Activated CD8-positive, alpha-beta memory T cell treated with anti-CD3 and anti-CD28 coated beads, Interleukin-2, amount 50 U/mL, for 1 hour (primary cell): ENCODE measurements around the gene ABHD17C.
"Not testable (repeated sequence)": the region's sequence is repeated elsewhere in the genome, so short reads cannot be mapped to it uniquely, and the experiment has no call there.

ENCODE experiments used
- DNase-seq: peaks from one replicate; pipeline ENCODE4 v3.0.0-alpha.2; 2020; ENCODE audit errors: extremely low read depth

The ABHD17C gene

GRCh38 chr15:80730926-80731325 is 35.8 kb downstream of the ABHD17C start:
- DNase-seq: no peak

DNA sequence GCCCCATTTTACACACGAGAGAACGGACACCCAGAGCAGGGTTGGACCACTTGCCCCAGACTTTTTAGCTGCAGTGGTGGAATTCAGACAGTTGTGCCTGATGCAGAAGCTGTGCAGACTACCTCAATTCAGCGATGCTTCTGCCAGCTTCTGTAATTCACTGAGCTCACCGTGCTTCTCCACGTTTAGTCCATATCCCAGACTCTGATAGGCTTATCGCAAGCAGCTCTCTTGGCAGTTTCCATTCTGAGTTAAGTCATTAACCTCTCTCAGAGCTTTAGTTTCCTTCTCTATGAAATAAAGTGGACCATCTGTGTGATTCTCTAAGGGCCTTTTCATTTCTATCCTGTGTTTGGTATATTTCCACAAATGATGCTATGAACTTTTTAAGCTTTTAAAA is 37.1 kb downstream of the ABHD17C start:
- DNase-seq: no peak

DNA sequence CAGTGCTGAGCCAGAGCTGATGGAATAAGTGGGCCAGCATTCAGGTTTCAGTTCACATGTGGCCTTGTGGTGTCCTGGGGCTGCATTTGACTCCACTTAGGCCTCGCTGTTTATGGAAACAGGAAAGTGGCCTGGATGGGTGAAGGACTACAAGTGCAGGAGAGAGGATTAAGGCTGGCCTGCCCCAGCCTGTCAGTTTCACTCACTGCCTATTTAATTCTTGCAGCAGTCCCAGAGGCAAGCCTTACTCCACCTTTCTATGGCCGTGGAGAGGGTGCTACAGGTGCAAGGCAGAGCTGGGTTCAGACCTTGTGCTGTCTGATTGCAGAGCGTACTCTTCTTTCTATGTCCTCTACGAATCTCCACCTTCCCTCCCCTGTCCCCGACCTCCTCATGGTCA is 37.7 kb downstream of the ABHD17C start:
- no peak for DNase-seq

DNA sequence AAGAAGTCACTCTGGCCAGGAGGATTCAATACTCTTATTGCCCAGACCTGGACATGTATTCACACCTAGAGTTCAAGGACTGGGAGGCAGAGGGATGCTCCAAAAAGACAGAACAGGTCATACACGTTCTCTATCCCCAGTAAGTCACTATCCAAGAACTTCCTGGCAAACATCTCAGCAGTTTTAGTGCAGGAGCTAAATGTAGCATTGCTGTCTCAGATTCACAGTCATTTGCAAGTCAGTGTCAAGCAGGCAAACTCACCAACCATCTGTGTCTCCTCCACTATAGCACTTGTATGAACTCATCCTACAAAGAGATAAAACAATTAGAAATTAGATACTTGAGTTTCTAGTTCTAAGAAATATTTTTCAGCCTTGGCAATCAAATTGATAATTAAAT is 38.4 kb downstream of the ABHD17C start:
- no peak for DNase-seq

GRCh38 chr15:80735344-80735743 is 40.2 kb downstream of the ABHD17C start:
- no peak for DNase-seq

GRCh38 chr15:80736560-80736959 is 41.5 kb downstream of the ABHD17C start:
- DNase-seq: no peak

- no peak for DNase-seq
Observed at GRCh38 chr15:80739919-80740318, 44.8 kb downstream of the ABHD17C start.

DNA sequence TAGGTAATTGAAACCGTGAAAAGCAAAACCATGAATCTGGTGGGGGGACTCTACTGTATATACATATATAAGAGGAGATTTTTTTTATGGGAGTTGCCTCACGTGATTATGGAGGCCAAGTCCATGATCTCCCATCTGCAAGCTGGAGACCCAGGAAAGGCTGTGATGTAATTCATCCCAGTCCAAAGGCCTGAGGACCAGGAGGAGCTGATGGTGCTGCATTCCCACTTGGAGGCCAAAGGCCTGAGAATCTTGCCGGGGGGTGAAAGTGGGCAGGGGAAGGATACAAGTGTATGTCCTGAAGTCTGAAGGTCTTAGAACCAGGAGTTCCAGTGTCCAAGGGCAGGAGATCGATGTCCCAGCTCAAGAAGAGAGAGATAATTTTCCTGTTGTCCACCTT is 47.0 kb downstream of the ABHD17C start:
- DNase-seq: no peak

DNA sequence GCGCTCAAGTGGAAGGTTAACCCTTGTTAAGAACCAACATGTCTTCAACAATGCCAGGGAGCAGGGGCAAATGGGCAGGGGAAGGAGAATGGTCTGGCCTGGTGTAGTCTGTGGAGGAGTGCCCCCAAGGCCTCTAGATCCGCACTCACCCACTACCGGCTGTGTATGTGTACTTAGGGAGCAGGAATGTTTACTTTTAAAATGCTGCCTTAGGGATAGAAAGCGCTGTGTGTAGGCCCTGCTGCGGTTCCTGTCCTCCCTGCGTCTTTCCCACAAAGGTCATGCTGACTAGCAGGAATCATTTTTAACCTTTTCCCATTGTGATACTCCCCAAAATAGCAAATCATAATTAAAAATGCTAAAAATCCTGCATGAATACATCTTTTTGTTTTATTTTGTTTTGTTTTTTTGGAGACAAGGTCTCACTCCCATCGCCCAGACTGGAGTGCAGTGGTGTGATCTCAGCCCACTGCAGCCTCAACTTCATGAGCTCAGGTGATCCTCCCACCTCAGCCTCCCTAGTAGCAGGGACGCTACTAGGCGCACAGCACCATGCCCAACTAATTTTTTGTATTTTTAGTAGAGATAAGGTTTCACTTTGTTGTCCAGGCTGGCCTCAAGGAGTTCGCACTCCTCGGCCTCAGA is 48.2 kb downstream of the ABHD17C start:
- DNase-seq: no peak

DNA sequence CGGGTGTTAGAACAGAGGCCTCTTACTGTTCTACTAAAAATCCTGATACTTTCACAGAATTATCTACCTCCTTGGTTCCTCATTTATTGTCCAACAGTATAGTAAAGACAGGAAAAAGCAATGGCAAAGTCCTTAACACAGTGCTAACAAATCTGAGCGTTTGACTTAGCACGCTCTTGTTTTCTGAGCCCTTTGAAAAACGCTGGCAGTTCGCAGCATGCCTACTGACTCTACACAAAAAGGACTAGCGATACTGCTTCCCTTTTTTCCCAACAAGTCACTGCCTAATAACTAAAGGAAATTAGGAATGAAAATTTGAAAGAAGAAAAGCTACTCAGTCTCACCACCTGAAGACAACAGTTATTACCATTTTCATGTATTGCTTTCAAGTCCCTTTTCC is 49.3 kb downstream of the ABHD17C start:
- DNase-seq: no peak

GRCh38 chr15:80744826-80745225 is 49.7 kb downstream of the ABHD17C start:
- DNase-seq: no peak

DNA sequence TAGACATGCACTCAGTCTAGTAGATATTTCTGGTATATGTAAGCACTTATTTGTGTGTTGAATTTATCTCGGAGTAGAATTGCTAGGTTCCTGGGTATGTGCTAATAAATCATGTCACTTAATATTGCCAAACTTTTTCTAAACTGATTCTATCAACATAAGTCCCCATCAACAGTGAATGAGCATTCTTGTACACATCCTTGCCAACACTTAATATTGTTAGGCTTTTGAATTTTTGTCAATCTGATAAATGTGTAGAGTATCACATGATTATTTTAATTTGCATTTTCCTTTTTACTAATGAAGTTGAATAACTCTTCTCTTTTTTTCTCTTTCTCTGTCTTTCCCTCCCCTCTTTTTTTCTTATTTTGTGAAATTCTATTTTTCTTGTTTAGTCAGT is 50.8 kb downstream of the ABHD17C start:
- DNase-seq: no peak

- DNase-seq: no peak
Observed at GRCh38 chr15:80747317-80748053, 52.4 kb downstream of the ABHD17C start.

GRCh38 chr15:80749589-80749988 is 54.5 kb downstream of the ABHD17C start:
- DNase-seq: no peak

DNA sequence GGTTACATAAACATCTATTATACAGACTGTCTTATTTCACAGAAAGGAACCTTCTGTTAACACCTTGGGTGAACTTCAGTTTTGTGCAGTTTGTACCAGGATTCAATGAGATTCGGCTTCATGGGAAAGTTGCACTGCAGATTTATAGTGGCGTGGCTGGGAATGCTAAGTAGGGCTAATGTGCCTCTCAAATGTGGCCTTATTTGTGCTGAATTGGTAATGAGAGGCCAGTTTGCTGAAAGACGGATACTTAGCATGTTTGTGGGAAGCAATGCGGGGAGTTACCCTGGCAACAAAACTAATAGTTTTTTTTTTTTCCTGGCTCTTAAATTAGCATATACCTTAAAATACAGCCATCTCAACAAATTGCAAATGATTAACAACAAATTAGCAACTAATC is 55.5 kb downstream of the ABHD17C start:
- no peak for DNase-seq

GRCh38 chr15:80752204-80752603 is 57.1 kb downstream of the ABHD17C start:
- DNase-seq: no peak

DNA sequence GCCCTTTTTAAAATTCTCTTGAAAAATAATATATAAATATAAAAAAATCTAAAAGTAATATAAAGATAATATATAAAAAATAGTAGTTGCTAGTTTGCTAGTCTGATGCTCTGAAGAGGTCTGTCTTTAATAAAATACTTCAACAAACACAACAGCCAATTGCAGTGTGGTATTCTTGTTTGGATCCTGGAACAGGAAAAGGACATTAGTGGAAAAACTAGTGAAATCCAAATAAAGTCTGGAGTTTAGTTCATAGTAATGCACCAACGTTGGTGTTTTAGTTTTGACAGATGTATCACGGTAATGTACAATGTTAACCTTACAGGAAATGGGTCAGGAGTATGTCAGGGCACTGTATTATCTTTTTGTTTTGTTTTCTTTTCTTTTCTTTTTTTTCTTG is 58.1 kb downstream of the ABHD17C start:
- DNase-seq: no peak

DNA sequence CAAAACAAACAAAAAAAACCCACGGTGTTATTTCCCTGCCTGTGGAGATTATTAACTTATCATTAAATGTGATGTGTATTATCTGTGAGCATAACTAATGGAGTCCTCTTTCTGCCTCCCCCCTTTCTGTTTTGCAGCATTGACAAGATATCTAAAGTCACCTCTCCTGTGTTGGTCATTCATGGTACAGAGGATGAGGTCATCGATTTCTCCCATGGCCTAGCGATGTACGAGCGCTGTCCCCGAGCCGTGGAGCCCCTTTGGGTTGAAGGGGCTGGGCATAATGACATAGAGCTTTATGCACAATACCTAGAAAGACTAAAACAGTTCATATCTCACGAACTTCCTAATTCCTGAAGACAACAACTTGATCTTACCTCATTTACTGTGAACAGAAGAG is 58.9 kb downstream of the ABHD17C start:
- no peak for DNase-seq

DNA sequence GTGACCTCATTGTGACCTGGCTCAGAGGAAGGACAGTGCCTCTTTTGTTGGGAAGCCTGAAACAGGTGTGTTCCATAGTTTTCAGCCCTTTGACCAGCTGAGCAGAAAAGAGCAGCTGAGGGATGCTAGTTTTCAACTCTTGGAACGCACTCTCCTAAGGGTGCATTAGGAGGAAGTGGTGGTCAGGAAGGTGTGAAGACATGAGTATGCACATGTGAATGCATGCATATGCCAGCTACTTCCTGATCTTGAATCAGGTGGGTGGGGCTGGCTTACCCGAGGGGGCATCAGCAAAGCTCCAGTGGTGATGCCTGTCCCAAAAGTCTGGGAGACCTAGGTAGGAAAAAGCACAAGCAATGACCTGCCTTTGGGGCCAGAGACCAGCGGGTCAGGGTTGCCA is 60.8 kb downstream of the ABHD17C start:
- DNase-seq: no peak

DNA sequence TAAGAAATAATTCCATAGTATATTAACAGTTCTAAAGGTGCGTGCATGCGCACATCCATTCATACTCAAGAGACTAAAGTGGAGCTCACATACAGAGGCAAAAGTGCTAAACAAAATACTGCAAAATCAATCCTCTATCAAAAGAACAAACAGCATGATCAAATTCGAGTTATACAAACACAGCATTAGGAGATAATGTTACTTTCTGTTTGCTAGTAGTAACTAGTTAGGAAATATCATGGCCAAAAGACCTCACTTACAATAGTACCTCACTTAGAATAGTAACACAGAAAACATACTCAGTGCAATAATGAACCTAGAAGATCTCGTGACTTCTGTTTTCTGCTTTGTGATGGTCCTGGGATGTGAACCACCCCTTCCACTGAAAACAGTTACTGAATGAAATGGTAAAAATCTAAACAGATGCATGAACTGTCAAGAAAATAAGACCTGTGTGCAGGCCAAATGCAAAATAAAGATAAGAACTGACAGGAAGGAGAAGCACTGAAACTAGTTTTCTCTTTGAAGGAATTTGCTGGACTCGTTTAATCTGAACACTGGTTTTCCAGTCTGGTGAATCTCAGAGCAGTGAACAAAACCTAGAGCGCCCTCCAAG is 63.1 kb downstream of the ABHD17C start:
- no peak for DNase-seq

- DNase-seq: no peak
Observed at GRCh38 chr15:80760960-80761359, 65.8 kb downstream of the ABHD17C start.

DNA sequence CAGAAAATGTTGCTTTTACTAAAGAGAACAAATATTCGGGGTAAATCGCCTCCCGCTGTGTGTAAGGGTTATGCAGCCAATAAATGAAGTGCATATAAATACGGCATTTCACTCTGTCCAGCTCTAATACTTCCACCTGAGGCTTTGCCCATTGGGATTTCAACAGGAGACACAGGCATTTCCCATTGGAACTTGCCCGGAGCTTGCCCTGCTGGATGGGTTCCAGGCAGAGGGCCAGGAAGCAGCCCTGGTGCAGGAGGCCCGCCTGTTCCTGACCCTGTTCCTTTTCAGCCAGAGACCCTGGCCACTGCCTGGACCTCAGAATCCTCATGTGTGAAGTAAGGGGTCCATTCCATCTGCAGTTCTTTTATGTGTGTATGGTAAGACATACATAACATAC is 66.6 kb downstream of the ABHD17C start:
- DNase-seq: no peak

DNA sequence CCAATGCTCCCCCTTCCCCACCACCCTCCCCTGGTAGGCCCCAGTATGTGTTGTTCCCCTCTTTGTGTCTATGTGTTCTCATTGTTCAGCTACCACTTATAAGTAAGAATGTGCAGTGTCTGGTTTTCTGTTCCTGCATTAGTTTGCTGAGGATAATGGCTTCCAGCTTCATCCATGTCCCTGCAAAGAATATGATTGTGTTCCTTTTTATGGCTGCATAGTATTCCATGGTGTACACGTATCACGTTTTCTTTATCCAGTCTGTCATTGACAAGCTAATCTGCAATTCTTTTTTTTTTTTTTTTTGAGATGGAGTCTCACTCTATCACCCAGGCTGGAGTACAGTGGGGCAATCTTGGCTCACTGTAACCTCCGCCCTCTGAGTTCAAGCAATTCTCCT is 68.1 kb downstream of the ABHD17C start:
- DNase-seq: not testable (repeated sequence)
